HUES48 (cell line): Measurements from ENCODE around the gene TMEM272.

Experiments
- H3K27ac ChIP-seq: one replicate; pipeline ENCODE4 v1.7.0; 2013; ENCODE audit warnings: low read depth, low read length, inconsistent platforms
- H3K27me3 ChIP-seq: 2 replicates; pipeline ENCODE4 v1.6.1; 2013; ENCODE audit warnings: mild to moderate bottlenecking, low read length; ENCODE audit not compliant: control insufficient read depth, insufficient read depth
- H3K36me3 ChIP-seq: 2 replicates; pipeline ENCODE4 v1.6.1; 2013; ENCODE audit warnings: low read length; ENCODE audit not compliant: control insufficient read depth, insufficient read depth
- H3K4me1 ChIP-seq: 2 replicates; pipeline ENCODE4 v1.6.1; 2013; ENCODE audit warnings: mild to moderate bottlenecking, low read length; ENCODE audit not compliant: control insufficient read depth, insufficient read depth
- H3K4me3 ChIP-seq: 2 replicates; pipeline ENCODE4 v1.5.1; 2013; ENCODE audit warnings: mild to moderate bottlenecking, low read depth, low read length
- H3K9ac ChIP-seq: 2 replicates; pipeline ENCODE4 v1.6.1; 2013; ENCODE audit warnings: mild to moderate bottlenecking, low read depth, low read length, moderate library complexity
- H3K9me3 ChIP-seq: 2 replicates; pipeline ENCODE4 v1.6.1; 2013; ENCODE audit warnings: low read length; ENCODE audit not compliant: control insufficient read depth, insufficient read depth

The TMEM272 gene

DNA sequence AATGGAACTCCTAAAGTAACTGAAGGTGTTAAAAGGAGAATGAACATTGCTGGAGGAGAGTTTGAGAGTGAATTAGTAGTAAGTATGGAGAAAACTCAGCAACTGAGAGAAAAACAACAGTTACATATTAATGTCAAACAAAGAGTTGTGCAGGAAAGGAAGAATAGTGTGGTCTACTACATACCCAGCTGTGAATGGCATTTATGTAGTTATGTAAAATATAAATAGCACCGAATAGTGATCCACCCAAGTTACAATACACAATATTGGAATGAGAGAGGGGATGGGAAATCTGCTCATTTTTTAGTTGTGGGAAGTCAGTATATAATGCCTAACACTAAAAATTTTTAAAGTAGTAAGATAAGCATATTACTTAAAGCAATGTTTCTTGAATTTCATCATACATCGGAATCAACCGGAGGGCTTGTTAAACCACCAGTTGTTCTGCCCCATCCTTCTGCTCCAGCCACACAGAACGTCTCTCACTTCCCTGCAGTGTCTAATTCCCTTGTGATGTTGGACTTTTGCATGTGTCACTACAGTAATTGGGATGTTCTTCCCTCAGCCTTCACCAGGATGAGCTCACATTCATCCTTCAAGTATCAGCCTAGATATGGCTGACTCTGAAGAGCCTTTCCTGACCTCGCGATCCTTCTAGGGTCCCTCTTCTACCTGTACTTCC, 28.3 kb upstream of the TMEM272 start:
- no peaks in the 10 kb centered on the region for H3K4me1 ChIP-seq
- no peak overlapping the region for H3K9ac ChIP-seq
- H3K27ac ChIP-seq = no peak overlapping the region
- no peak overlapping the region for H3K4me3 ChIP-seq
- no peaks in the 10 kb centered on the region for H3K27me3 ChIP-seq
- no peaks in the 10 kb centered on the region for H3K36me3 ChIP-seq
- H3K9me3 ChIP-seq = no peaks in the 10 kb centered on the region

DNA sequence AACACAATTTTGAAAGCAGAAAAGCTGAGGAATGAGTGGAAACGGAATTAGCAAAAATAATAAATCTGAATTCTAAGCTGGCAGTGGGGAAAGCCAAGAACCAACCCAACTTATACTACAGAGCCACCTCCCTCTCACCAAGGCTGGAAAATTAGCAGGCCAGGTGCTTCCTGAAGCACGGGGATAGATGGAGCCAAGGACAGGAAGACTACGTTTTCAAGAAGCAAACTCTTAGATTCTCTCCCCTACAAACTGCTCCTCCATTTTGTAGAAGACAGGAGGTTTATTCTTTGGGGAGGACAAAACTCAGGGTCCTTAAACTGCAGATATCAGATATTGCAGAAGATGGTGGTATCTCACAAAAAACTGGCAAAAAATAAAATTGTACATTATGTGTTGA, 25.6 kb upstream of the TMEM272 start:
- H3K9me3 ChIP-seq = no peaks in the 10 kb centered on the region
- no peaks in the 10 kb centered on the region for H3K27me3 ChIP-seq
- no peaks in the 10 kb centered on the region for H3K36me3 ChIP-seq
- no peak overlapping the region for H3K27ac ChIP-seq
- no peaks in the 10 kb centered on the region for H3K4me1 ChIP-seq
- no peak overlapping the region for H3K4me3 ChIP-seq
- H3K9ac ChIP-seq = no peak overlapping the region

DNA sequence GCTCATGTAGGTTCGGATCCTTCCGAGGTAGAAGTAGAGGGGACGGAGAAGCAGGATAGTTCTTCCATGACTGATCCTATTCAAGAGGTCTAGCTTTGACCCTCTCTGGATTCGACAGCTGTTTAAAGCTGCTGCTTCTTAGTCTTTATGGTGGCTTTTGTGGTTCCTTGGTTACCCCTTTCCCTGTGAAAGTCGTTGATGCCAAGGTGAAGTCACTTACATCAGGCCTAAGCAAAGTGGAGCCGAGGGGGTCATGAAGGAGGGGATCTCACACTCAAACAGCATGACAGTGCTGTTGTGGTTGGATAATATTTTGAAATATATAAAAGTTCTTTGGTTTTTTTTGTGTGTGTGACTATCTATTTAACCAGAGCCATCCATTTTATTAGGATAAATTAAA, 24.9 kb upstream of the TMEM272 start:
- Histone ChIP-seq H3K36me3 (no peaks in the 10 kb centered on the region), H3K27me3 (no peaks in the 10 kb centered on the region), H3K9ac (no peak overlapping the region), H3K4me3 (no peak overlapping the region), H3K27ac (no peak overlapping the region), H3K9me3 (no peaks in the 10 kb centered on the region), H3K4me1 (no peaks in the 10 kb centered on the region)

DNA sequence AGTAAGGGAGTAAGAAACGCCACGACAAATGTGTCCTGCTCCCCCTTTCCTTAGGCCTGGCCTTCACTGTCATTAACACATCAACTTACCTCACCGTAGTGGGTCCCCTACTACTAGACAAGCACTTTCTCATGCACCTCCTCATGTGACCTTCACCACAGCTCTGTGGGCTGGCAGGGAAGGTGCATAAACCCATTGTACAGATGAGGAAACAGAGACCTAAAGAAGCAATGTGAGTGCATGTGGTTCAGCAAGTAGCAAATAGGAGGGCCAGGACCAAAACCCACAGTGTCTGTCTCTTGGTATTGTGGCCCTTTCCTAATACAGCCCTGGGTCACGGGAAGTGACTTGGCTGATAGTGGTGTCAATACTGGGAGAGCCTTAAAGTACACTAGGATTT, 22.1 kb upstream of the TMEM272 start:
- Histone ChIP-seq H3K27me3 (no peaks in the 10 kb centered on the region), H3K27ac (no peak overlapping the region), H3K9ac (no peak overlapping the region), H3K4me1 (no peaks in the 10 kb centered on the region), H3K9me3 (no peaks in the 10 kb centered on the region), H3K36me3 (no peaks in the 10 kb centered on the region), H3K4me3 (no peak overlapping the region)

DNA sequence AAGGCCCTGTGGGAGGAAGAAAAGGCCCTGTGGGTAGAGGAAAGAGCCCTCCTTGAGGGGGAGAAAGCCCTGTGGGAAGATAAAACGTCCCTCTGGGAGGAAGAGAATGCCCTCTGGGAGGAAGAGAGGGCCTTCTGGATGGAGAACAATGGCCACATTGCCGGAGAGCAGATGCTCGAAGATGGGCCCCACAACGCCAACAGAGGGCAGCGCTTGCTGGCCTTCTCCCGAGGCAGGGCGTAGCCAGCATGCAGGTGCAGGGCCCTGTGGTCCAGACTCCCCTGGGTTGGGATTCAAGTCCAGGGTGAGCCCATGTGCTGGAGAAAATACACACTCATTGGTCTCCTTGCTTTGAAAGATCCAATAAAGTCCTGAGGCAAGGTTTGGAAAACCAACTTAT, 20.9 kb upstream of the TMEM272 start:
- Histone ChIP-seq H3K27me3 (no peaks in the 10 kb centered on the region), H3K4me3 (no peak overlapping the region), H3K27ac (no peak overlapping the region), H3K36me3 (no peaks in the 10 kb centered on the region), H3K9me3 (no peaks in the 10 kb centered on the region), H3K4me1 (no peaks in the 10 kb centered on the region), H3K9ac (no peak overlapping the region)

DNA sequence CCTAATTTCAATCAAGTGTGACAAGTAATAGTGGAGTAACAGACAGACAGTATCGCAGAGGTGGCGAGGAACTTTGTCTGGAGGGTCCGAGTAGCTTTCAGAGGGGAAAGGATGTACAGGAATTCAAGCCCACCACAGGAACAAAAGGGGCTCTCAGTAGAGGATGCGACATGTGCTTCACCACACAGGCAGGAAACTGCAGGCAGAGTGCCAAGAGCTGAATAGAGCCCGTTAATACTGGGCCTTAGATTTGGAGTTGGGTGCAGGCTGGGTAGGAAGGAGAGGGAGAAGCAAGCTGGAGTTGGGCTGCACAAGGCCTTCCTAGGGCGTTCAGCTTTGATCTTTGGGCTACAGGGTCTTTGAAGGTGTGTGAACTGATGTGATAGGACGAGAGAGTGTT, 18.0 kb upstream of the TMEM272 start:
- Histone ChIP-seq H3K4me1 (no peaks in the 10 kb centered on the region), H3K9me3 (no peaks in the 10 kb centered on the region), H3K9ac (no peak overlapping the region), H3K36me3 (no peaks in the 10 kb centered on the region), H3K27ac (no peak overlapping the region), H3K4me3 (no peak overlapping the region), H3K27me3 (no peaks in the 10 kb centered on the region)

DNA sequence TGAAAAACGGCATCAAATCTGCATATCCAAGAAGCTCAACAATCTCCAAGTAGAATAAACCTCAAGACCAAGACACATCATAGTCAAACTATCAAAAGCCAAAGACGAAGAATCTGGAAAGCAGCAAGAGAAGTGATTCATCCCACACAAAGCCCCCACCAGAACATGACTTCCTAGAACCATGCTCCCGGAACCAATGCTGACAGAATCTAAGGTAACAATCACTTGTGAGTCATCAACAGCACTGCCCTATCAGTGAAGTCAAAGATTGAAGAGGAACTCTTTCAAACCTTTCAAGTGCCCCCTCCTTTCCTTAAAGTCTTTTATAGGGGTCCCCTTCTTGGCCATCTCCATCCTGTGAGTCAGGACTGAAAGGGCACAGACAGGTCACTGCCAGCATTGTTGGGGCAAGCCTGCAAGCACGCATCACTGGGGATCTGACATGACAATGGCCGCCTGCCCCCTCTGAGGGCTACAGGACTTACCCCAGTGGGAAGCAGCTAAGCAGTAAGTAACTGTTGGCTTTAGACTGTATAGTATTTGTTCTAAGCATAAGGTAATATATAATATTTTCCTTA, 16.8 kb upstream of the TMEM272 start, which contains the start of gene CCDC70:
CCDC70 (plus strand) TSS at position 247 of the 578 bp plus-strand sequence. CDS start 3,443 bp downstream, outside the sequence.
- Histone ChIP-seq H3K9me3 (no peaks in the 10 kb centered on the region), H3K36me3 (no peaks in the 10 kb centered on the region), H3K9ac (no peak within 1 kb of the TSS), H3K4me1 (no peaks in the 10 kb centered on the region), H3K4me3 (no peak within 1 kb of the TSS), H3K27ac (no peak within 1 kb of the TSS), H3K27me3 (no peaks in the 10 kb centered on the region)

DNA sequence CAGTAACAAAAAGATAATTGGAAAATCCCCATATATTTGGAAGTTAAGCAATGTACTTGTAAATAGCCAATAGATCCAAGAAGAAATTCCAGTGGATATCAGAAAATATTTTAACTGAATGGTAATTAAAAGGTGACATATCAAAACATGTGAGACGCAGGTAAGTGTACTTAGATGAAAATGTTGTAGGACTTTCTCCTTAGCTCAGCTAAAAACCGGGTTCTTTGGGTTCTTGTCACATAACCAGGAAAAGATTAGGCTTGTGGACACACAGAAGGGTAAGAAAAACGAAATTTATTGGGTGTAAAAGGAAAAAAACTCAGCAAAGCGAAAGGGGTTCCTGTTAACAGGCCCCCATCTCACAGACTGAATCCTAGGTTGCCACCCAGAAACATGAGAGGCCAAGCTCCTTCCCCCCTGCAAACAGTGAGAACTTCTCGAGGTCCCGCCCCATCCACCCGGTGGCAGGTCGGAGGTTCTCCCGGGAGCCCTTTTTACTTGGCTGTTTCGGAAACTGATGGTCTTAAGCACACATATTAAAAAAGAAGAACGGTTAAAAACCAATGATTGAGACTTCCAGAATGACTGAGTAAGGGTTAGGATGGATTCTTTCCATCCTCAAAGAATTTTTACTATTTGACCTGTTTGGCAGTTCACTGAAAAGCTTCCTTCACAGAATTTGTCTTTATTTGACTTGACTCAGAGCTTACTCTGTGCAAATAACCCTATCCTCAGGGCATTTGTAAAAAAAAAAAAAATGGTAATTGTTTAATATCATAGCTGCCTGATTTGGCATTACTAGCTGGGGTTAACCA, 13.7 kb upstream of the TMEM272 start:
- no peaks in the 10 kb centered on the region for H3K9me3 ChIP-seq
- H3K27ac ChIP-seq = no peak overlapping the region
- no peaks in the 10 kb centered on the region for H3K4me1 ChIP-seq
- no peak overlapping the region for H3K9ac ChIP-seq
- H3K27me3 ChIP-seq = no peaks in the 10 kb centered on the region; the same call in 1 of the 2 replicates
- no peak overlapping the region for H3K4me3 ChIP-seq
- no peaks in the 10 kb centered on the region for H3K36me3 ChIP-seq

DNA sequence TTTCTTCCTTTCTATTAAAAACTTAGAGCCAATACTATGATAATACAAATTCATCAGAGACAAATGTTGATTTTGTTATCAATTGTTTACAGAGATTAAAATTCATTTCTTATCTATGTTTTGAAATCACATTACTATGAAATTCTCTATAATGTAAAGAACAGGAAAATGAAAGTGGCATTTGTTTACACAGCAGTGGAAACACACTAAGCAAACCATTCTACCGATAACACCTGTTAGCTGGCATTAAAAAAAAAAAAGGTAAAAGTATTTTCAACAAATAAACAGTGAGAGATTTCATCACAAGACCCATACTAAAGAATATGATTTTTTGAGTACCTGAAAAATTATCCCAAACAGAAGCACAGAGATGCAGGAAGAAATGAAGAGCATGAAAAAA, 12.0 kb upstream of the TMEM272 start:
- Histone ChIP-seq H3K36me3 (no peaks in the 10 kb centered on the region), H3K4me3 (no peak overlapping the region), H3K27me3 (no peaks in the 10 kb centered on the region; the same call in 1 of the 2 replicates), H3K9ac (no peak overlapping the region), H3K9me3 (no peaks in the 10 kb centered on the region), H3K27ac (no peak overlapping the region), H3K4me1 (no peaks in the 10 kb centered on the region)

DNA sequence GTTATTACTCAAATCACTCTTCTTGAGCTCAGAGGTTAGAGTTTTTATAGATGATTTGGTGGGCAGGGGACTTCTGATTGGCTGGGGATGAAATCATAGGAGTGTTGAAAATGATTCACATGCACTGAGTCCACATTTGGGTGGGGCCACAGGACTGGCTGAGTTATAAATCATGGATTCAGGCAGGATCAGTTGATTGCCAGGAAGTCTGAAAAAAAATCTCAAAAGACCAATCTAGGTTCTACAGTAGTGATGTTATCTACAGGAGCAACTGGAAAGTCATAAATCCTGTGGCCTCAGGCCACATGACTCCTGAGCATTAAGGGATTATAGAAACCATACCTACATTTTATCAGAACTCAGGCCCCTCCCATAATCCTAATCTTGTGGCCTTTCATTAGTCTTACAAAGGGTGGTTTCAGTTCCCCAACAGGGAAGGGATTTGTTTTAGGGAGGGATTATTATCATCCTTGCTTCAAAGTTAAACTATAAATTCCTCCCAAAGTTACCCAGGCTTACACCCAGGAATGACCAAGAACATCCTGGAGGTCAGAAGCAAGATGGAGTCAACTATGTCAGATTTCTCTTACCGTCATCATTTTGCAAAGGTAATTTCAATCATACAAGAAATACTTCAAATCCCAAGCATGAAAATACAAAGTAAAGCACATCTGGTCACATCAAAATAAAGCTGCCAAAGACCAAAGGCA, 11.2 kb upstream of the TMEM272 start:
- Histone ChIP-seq H3K36me3 (no peaks in the 10 kb centered on the region), H3K27me3 (no peaks in the 10 kb centered on the region; the same call in 1 of the 2 replicates), H3K9ac (no peak overlapping the region), H3K4me3 (no peak overlapping the region), H3K9me3 (no peaks in the 10 kb centered on the region), H3K27ac (no peak overlapping the region), H3K4me1 (no peaks in the 10 kb centered on the region)
